GM18868 (cell line): ENCODE data around the gene SIAE.

ENCODE experiments used
- ATAC-seq: cut with Tn5 transposase; IDR thresholded peaks from one replicate; pipeline ENCODE4 v1.9.1; 2021; ENCODE audit warnings: mild to moderate bottlenecking, moderate library complexity; ENCODE audit not compliant: unreplicated experiment

The SIAE gene

GRCh38 chr11:124584681-124585372 is 88.7 kb downstream of the SIAE start:
- no peak for ATAC-seq

GRCh38 chr11:124583781-124584180 is 89.8 kb downstream of the SIAE start:
- no peak for ATAC-seq
